ENCODE measurements around the gene TMEM94. TPM values are rescaled to one million over a fixed set of nuclear protein-coding genes. Genes with fewer than 3 reads are reported as not detected.
A peak's percentile ranks its signal among the peaks of the same experiment; 100 is the strongest.

TMEM94 gene
- total and polyA plus RNA-seq, 2 of the 13 experiments (the other 11 are each of a cell fraction or from before 2014, with no cell fraction given): 32.6 to 134 TPM

DNA sequence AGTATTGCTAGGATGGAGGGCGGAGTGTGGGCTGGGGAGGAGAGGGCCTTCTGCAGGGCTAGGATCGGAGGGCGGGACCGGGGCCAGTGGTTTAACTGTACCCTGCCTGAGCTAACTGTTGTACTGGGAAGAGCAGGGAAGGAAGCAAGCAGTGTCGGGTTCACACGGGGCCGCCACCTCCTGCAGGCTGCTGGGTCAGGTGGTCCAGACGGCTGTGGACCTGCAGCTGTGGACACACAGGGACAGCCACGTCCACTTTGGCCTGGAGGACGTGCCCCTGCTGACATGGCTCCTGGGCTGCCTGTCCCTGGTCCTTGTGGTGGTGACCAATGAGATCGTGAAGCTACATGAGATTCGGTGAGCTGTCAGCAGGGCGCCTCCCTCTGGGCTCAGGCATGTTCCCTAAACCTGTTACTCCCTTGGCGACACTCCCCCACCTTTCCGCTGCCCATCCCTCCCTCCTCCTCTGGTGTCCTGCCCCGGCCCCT, 42.3 kb downstream of the TMEM94 start (continued):
- TF ChIP-seq, protein P1, sequence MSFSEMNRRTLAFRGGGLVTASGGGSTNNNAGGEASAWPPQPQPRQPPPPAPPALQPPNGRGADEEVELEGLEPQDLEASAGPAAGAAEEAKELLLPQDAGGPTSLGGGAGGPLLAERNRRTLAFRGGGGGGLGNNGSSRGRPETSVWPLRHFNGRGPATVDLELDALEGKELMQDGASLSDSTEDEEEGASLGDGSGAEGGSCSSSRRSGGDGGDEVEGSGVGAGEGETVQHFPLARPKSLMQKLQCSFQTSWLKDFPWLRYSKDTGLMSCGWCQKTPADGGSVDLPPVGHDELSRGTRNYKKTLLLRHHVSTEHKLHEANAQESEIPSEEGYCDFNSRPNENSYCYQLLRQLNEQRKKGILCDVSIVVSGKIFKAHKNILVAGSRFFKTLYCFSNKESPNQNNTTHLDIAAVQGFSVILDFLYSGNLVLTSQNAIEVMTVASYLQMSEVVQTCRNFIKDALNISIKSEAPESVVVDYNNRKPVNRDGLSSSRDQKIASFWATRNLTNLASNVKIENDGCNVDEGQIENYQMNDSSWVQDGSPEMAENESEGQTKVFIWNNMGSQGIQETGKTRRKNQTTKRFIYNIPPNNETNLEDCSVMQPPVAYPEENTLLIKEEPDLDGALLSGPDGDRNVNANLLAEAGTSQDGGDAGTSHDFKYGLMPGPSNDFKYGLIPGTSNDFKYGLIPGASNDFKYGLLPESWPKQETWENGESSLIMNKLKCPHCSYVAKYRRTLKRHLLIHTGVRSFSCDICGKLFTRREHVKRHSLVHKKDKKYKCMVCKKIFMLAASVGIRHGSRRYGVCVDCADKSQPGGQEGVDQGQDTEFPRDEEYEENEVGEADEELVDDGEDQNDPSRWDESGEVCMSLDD (CRISPR knock-in tag; IDR thresholded peaks at IDR 0.05; ENCODE audit: borderline replicate concordance): no peak
- TF ChIP-seq, protein P2, sequence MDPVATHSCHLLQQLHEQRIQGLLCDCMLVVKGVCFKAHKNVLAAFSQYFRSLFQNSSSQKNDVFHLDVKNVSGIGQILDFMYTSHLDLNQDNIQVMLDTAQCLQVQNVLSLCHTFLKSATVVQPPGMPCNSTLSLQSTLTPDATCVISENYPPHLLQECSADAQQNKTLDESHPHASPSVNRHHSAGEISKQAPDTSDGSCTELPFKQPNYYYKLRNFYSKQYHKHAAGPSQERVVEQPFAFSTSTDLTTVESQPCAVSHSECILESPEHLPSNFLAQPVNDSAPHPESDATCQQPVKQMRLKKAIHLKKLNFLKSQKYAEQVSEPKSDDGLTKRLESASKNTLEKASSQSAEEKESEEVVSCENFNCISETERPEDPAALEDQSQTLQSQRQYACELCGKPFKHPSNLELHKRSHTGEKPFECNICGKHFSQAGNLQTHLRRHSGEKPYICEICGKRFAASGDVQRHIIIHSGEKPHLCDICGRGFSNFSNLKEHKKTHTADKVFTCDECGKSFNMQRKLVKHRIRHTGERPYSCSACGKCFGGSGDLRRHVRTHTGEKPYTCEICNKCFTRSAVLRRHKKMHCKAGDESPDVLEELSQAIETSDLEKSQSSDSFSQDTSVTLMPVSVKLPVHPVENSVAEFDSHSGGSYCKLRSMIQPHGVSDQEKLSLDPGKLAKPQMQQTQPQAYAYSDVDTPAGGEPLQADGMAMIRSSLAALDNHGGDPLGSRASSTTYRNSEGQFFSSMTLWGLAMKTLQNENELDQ (CRISPR knock-in tag; IDR thresholded peaks at IDR 0.05; ENCODE audit: borderline replicate concordance): no peak
- TF ChIP-seq THYN1 (CRISPR knock-in tag; IDR thresholded peaks at IDR 0.05; ENCODE audit: borderline replicate concordance, low read depth) (no peak), ELF4 (CRISPR knock-in tag; IDR thresholded peaks at IDR 0.05; ENCODE audit: borderline replicate concordance) (no peak), IRX3 (CRISPR knock-in tag; IDR thresholded peaks at IDR 0.05; ENCODE audit: borderline replicate concordance, low read depth) (no peak), SKI (IDR thresholded peaks at IDR 0.05; ENCODE audit: partially characterized antibody) (no peak), KDM5B (CRISPR knock-in tag; IDR thresholded peaks at IDR 0.05; ENCODE audit: borderline replicate concordance) (no peak), POLR2G (IDR thresholded peaks at IDR 0.05; ENCODE audit: low read depth, low read length) (0 out of 2 replicates have a peak, but pooled peaks have one; percentile 12), SNAI1 (CRISPR knock-in tag; IDR thresholded peaks at IDR 0.05; ENCODE audit: borderline replicate concordance) (no peak), NR2C2 (CRISPR knock-in tag; IDR thresholded peaks at IDR 0.05; ENCODE audit: borderline replicate concordance) (no peak), RXRA (CRISPR knock-in tag; IDR thresholded peaks at IDR 0.05) (peak; percentile 2; the same call in 1 of the 2 replicates), MEIS2 (CRISPR knock-in tag; IDR thresholded peaks at IDR 0.05) (no peak), TBL1XR1 (IDR thresholded peaks at IDR 0.05; ENCODE audit: borderline replicate concordance, low read length, partially characterized antibody) (no peak), GFI1 (CRISPR knock-in tag; IDR thresholded peaks at IDR 0.05; ENCODE audit: borderline replicate concordance) (no peak), SUZ12 (IDR thresholded peaks at IDR 0.05; ENCODE audit: low read depth, low read length) (no peak)
- TF ChIP-seq, protein P3, sequence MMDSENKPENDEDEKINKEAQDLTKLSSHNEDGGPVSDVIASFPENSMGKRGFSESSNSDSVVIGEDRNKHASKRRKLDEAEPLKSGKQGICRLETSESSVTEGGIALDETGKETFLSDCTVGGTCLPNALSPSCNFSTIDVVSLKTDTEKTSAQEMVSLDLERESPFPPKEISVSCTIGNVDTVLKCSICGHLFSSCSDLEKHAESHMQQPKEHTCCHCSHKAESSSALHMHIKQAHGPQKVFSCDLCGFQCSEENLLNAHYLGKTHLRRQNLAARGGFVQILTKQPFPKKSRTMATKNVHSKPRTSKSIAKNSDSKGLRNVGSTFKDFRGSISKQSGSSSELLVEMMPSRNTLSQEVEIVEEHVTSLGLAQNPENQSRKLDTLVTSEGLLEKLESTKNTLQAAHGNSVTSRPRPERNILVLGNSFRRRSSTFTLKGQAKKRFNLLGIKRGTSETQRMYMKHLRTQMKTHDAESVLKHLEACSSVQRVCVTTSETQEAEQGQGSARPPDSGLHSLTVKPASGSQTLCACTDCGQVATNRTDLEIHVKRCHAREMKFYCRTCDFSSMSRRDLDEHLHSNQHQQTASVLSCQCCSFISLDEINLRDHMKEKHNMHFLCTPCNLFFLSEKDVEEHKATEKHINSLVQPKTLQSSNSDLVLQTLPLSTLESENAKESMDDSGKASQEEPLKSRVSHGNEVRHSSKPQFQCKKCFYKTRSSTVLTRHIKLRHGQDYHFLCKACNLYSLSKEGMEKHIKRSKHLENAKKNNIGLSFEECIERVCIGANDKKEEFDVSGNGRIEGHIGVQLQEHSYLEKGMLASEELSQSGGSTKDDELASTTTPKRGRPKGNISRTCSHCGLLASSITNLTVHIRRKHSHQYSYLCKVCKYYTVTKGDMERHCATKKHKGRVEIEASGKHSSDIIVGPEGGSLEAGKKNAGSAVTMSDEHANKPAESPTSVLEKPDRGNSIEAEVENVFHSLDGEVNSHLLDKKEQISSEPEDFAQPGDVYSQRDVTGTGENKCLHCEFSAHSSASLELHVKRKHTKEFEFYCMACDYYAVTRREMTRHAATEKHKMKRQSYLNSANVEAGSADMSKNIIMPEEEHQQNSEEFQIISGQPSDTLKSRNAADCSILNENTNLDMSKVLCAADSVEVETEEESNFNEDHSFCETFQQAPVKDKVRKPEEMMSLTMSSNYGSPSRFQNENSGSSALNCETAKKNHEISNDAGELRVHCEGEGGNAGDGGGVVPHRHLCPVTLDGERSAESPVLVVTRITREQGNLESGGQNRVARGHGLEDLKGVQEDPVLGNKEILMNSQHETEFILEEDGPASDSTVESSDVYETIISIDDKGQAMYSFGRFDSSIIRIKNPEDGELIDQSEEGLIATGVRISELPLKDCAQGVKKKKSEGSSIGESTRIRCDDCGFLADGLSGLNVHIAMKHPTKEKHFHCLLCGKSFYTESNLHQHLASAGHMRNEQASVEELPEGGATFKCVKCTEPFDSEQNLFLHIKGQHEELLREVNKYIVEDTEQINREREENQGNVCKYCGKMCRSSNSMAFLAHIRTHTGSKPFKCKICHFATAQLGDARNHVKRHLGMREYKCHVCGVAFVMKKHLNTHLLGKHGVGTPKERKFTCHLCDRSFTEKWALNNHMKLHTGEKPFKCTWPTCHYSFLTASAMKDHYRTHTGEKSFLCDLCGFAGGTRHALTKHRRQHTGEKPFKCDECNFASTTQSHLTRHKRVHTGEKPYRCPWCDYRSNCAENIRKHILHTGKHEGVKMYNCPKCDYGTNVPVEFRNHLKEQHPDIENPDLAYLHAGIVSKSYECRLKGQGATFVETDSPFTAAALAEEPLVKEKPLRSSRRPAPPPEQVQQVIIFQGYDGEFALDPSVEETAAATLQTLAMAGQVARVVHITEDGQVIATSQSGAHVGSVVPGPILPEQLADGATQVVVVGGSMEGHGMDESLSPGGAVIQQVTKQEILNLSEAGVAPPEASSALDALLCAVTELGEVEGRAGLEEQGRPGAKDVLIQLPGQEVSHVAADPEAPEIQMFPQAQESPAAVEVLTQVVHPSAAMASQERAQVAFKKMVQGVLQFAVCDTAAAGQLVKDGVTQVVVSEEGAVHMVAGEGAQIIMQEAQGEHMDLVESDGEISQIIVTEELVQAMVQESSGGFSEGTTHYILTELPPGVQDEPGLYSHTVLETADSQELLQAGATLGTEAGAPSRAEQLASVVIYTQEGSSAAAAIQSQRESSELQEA (CRISPR knock-in tag; IDR thresholded peaks at IDR 0.05; ENCODE audit: not compliant biosample characterization): no peak

All from HepG2 (cell line).